CD4-positive, alpha-beta T cell treated with Interleukin-4 for 1 hour (primary cell): Measurements from ENCODE around the gene HYDIN.
"Not testable (repeated sequence)": the region's sequence is repeated elsewhere in the genome, so short reads cannot be mapped to it uniquely, and the experiment has no call there.

Experiments used
- DNase-seq, 2 donors: peaks; one replicate each; pipeline ENCODE4 v3.0.0-alpha.2; 2020 to 2022

Gene HYDIN

DNA sequence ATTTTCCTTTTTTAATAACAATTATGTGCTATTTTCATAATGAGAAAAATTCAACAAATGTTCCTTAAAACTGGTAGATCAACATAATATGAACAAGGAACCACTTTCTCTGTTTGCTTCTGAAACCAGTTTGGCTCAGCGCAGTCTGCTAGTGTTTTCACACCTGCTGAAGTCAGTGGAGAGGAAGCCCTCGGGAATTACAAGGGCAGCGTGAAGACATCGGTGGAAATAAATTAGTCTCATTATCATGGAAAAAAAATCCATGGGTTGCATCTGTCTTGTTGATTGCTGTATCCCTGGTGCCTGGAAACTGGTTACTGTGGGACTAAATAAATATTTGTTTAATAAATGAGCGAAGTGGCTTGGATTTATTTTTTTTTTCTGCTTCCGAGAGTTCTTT, 245.8 kb downstream of the HYDIN start:
- not testable (repeated sequence) for DNase-seq

DNA sequence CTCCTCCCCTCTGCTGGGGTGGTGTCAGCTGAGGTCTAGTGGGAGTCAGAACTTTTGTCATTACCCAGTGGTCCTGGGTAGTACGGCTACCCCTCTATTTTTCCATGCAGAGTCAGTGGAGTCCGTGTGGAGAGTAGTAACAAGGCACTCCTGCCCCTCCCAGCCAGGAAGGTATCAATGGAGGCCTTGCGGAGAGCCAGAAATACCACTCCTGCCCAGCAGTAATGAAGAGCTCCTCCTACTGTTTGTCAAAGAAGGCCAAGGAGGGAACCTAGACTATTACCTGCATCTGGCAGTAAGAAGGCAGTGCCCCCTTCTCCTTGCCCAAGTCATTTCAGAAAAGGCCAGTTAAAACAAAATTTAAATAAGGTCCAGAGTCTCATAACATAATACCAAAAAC, 262.2 kb downstream of the HYDIN start:
- DNase-seq = not testable (repeated sequence)

DNA sequence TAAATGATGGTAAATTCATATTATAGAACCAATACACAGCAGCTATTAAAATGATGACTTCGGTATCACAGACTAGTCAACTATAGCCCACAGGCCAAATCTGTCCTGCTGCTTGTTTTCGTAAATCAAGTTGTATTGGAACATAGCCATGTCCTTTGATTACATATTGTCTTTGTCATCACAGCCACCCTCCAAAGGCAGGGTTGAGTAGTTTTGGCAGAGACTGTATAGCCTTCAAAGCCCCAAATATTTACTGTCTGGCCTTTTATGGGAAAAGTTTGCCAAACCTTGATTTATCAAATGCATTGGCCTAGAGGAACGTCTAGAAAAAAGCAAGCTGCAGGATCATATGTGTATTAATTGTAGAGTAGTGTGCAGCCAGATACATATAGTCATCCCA, 270.4 kb downstream of the HYDIN start:
- not testable (repeated sequence) for DNase-seq

DNA sequence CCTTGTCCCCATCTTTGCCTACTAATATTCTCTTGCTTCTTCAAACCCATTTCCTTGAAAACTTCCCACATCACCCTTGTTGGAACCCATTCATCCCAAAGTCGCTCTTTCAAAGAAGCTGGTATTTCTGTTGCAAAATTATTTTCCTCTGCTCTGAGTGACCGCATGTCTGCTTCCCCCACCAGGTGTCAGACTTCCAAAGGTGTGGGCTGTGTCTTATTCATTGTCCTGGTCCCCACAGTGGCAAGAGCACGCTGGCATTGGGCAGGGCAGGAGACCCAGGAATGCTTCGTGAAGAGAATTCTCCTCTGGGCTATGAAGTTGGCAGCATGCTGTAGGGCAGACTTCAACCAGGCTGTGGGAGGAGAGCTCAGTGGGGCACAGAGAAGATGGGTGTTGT, 275.6 kb downstream of the HYDIN start:
- DNase-seq = not testable (repeated sequence)

DNA sequence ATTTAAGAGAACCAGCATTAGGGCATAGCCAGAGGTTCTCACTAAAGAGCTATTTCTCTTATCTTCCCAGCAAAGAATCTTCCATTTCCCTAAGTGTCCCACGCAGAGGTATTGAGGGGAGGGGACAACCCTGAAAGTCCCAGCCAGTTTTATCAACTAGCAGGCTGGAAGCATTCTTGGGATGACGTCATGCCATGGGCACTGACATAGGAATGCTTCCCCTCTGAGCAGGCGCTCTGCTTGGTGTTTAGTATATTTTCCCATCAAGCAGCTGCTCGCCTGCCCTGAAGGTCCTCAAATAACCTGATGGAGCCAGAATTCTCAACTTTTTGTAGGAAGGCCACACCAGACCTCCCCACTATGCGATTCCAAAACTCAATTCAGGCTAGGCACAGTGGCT, 276.7 kb downstream of the HYDIN start:
- DNase-seq = not testable (repeated sequence)

DNA sequence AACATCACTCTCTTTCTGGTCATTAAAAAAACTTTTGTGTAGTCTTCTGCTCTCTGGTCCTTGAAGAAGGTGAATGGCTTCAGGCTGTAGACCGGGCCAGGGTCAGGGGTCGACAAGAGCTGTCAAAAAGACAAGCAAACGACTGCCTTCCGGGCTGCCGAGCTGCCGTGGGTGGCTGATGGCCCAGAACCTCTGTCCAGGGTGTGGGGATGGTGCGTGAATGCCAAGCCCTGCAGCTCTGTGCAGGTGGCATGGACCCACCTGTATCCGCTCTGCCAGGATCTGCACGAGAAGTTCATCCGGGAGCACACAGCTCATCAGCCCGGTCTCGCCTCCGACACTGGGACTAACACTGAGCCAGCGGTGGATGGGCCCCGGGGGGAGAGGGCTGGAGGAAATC, 287.0 kb downstream of the HYDIN start:
- not testable (repeated sequence) for DNase-seq

DNA sequence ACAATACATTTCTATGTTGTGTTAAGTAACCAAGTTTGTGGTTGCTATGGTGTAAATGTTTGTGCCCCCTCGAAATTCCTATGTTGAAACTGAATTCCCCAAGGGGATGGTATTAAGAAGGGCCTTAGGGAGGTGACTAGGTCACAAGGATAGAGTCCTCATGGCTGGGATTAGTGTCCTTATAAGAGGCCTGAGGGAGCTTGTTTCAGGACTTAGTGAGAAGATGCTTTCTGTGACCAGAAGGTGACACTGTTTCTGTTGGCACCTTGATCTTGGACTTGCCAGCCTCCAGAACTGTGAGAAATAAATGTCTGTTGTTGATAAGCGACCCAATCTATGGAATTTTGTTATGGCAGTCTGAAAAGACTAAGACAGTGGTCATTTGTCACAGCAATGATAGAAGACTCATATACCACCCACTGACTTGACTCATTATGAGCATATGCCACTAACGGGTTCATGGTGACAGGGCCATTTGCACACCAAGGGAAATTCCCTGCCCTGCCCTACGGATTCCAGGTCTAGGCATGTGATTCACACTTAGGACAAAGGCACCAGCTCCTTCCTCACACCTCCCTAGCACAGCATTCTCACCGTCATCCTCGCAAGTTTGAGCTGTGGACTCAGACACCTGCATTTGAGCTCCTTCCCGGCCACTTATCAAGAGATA, 290.7 kb downstream of the HYDIN start:
- DNase-seq = not testable (repeated sequence)

DNA sequence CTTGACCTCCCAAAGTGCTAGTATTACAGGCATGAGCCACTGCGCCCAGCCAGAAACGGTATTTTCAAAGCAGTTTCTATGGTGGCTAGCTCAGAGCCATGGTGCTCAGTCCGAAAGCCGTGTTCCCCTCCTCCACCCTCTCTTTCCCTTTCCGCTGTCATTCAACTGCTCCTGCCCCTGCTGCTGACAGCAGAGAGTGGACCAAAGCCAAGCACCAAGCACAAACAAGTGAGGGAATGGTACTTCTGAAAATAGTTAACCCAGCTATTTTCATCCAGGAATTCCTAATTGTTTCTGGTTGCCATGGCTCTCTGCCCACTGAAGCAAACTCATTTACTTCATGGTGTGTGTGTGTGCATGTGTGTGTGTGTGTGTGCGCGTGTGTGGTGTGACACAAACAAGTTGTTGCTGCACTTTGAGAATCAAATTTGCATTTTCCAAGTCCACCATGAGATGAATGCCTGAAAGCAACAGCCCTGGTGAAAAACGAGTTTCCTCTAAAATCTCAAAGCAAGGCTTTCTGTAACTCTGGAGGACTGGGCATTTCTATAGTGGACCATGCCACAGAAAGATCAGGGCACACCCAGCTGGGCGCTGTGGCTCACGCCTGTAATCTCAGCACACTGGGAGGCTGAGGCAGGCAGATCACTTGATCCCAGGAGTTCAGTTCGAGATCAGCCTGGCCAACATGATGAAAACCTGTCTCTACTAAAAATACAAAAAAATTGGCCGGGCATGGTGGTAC, 293.6 kb downstream of the HYDIN start:
- DNase-seq = not testable (repeated sequence)

DNA sequence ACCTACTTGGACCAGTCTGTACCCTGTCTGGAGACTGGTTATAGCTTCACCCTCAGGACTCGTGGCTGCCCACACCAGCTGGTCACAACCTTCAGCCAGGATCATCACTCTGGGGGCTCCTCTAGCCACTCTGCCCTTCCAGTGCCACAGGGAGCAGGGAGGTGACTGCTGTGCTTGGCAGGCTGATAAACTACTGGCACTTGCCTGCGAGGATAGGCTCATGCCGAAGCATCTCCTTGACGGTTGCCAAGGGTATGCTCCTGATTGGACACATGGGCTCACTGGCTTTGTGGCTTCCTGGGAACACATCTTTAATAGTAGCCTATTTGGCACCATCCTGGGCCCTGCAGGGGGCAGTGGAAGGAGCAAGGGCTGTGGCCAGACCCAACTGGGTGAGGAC, 295.2 kb downstream of the HYDIN start:
- not testable (repeated sequence) for DNase-seq

DNA sequence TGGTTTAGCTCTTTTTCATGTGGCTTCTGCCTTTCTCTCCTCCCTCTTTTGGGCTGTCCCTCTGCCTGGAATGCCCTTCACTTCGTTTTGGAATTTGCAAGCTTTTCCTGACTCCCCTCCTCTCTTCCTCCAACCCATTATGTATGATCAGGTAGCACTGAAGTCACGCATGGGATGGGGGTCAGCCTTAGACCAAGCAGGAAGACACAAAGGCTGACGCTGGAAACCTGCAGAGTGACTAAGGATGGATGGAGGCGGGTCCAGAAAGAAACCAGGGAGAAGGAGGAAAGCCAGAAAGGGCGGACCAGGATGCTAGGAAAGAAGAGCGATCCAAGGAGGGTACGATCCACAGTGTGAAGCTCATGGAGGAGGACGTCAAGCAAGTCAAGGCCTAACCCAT, 296.8 kb downstream of the HYDIN start:
- not testable (repeated sequence) for DNase-seq

DNA sequence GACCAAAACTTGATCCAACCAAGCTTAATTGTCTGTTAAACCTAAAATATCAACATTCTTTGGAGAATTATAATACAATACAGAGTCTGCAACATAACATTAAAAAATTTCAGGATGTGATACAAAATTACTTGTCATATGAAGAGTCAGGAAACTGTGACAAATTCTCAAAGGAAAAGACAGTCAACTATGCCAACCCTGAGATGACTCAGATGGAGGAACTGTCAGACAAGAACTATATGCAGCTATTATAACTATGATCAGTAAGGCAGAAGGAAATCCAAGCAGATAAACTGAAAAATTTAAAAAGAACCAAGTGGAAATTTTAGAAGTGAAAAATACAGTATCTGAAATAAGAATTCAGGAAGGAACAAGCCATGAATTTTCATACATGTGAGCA, 299.8 kb downstream of the HYDIN start:
- DNase-seq = not testable (repeated sequence)

DNA sequence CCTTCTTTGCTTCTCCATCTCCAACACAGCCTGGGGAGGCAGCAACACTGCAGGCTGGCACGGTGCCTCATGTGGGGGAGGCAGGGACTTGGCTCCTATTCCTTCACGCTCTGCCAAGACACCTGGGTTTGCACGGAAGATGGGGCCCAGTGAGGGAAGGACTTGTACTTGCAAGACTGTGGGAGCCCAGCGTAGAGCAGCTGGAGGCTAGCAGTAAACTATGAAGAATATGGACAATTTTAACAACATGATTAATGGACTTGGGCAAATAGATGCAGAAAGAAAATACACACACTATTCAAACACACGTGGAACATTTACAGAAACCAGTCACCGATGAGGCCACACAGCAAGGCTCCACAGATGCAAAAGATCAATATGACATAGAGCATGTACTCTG, 308.4 kb downstream of the HYDIN start:
- DNase-seq = not testable (repeated sequence)

DNA sequence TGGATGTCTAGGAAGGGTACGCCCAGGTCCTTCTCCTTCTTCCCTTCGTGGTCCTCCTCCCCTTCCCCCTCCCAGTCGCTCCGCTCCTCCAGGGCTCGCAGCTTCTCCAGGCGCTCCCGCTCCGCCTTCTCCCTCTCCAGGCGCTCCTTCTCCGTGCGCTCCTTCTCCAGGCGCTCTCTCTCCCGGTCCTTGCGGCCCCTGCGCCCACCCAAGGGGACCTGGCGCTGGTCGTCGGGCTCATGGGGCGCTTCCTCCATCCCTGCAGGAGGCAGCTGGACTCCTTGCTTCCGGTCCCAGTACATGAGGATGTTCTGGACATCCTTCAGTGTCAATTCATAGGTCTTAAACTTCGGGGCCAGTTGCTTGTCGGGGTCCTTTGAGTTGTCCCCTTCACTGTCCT, 309.9 kb downstream of the HYDIN start:
- not testable (repeated sequence) for DNase-seq

DNA sequence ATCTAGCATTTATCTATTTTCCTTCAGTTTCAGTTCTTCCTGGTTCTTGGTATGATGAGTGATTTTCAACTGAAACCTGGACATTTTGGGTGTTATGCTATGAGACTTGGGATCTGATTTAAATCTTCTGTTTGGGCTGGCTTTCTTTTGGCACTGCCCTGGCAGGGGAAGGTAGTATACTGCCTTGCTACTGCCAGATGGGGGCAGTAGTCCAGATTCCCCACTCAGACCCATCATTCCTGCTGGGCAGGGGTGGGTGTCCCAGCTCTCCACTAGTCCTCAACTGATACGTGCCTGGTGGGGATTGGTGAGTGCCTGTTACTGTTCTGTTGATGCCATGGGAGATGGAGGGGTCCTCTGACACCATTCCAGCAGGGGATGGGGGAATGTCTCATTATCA, 342.3 kb downstream of the HYDIN start:
- not testable (repeated sequence) for DNase-seq

DNA sequence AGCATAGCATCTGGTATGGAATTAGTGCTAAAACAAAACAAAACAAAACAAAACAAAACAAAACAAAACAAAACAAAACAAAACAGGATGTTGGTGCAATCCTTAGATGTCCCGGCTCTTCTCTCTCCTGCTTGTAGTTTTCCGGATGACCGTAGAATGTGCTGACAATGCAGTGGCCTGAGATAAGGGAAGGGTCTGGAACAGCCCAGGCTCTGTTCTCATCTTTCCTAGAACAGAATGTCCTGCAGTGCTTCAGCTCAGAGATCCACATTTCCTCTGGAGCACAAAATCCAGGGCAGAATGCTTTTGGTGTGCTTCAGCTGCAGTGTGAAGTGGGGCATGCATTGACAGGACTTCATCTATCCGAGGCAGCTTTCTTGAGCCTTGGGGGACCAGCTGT, 345.9 kb downstream of the HYDIN start:
- not testable (repeated sequence) for DNase-seq

DNA sequence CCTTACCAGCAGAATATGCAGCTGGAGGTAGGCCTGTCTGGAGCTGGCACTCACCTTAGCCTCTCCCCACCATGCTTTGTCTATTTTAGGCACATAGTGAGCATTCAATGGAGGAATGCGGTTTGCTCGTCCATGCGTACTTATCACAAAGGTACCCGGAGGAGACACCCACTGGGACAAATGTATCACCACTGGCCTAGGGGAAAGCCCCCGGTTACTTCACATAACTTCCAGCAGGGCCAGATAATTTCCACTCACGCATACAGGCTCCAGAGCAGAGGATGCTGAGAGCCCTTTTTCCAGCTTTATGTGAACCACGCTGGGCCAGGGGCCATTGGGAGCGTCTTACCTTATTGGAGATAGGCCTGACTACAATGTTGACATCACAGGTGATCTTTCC, 348.2 kb downstream of the HYDIN start:
- not testable (repeated sequence) for DNase-seq

DNA sequence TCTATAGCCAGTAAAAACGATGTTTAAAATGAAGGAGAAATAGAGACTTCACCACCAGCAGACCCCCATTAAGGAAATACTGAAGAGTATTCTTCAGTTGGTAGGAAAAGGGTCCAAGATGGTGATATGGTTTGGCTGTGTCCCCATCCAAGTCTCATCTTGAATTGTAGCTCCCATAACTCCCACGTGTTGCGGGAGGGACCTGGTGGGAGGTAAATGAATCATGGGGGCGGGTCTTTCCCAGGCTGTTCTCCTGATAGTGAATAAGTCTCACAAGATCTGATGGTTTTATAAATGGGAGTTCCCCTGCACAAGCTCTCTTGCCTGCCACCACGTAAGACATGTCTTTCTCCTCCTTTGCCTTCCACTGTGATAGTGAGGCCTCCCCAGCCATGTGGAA, 352.6 kb downstream of the HYDIN start:
- not testable (repeated sequence) for DNase-seq

DNA sequence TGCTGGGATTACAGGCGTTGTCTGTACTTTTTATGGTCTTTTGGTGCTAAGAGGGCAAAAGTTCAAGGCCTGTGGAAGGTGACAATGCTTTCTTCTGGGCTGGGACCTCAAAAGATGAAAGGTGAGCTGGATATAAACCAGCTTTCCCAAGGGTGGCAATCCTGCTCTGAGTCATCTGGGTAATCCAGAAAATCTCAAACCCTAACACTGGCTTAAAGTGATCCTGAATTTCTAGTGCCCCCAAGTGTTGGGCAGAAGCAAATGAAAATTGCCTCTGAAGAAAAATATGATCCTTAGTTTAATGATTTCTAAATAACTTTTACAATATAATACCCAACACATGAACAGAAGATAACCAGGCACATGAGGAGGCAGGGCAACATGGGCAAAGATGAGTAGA, 354.1 kb downstream of the HYDIN start:
- not testable (repeated sequence) for DNase-seq

DNA sequence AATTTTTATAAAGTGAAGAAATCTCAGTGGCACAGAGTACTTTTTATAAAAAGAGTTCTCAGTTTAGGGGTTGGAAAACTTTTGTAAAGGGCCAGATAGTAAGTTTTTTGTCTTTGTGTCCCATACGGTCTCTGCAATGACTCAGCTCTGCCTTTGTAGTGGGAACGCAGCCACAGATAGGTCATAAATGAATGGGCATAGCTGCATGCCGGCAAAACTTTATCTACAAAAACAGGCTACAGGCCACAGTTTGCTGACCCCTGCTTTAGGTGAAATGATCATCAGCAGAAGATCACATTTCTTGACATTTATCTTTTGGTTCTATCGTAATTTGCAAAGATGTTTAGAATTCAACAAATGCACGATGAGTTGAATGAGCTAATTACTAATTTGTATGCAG, 365.8 kb downstream of the HYDIN start:
- not testable (repeated sequence) for DNase-seq

DNA sequence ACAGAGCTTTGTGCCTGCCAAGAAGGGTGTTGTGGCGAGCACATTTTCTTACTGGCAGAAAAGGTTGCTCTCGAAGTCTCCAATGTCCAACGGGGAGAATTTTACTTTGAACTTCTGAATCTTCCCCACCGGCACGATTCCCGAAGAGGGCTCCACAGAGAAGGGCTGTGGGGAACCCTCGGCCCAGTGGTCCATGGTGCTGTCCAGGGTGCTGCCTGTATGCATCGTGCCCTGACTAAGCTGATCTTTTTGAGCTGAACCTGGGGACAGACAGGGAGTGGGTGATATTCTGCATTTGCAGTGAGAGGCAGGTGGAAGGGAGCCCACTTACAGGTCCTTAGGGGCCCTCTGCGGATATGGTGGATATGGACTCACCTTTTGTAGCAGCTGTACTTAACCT, 368.5 kb downstream of the HYDIN start:
- DNase-seq = not testable (repeated sequence)

DNA sequence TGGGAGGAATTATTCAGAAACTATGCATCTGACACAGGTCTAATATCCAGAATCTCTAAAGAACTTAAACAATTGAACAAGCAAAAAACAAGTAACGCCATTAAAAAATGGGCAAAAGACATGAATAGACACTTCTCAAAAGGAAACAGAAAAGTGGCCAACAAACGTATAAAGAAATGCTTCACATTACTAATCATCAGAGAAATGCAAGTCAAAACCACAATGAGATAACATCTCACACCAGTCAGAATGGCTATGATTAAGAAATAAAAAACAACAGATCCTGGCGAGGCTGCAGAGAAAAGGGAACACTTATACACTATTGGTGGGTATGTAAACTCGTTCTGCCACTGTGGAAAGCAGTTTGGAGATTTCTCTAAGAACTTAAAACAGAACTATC, 379.2 kb downstream of the HYDIN start:
- not testable (repeated sequence) for DNase-seq

DNA sequence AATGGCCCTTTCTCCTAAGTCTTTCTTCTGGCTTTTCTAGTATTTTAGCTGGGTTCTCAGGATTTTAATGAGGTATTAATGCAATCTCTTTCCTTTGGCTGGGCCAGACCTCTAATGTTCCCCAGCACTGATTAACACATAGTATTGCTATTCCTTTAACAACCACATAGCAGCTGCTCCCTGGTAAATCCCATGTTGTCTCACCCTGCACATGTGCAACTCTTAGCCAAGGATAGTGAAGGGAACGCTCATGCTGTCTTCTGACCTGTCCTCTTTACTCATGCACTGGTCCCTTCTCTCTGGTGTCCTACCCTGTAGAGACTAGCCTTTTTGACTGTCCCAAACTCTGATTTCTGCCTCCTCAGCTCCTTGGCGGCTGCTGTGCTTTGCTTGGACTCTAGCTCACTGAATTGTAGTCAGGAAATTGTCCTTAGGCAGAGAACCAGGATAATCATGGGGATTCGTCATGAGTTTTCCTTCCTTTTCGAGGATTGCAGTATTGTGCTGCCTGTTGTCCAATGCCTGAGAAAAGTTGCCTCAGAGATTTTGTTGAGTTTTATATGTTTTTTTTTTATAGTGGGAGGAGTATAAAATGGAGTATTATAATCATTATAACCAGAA, 406.9 kb downstream of the HYDIN start:
- DNase-seq = not testable (repeated sequence)

DNA sequence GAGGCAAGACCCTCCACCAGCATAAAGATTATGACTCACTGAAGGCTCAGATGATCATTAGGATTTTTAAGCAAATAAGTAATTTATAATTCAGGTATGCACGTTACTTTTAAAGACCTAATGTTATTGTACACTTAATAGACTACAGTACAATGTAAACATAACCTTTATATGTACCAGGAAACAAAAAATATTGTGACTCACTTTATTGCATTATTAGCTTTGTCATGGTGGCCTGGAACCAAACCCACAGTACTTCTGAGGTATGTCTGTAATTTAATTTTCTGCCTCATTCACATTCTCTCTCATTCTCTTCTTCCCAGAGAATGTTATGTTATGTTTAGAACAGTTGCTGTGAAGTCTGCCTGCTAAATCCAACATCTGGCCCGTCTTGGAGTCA, 407.8 kb downstream of the HYDIN start:
- not testable (repeated sequence) for DNase-seq

DNA sequence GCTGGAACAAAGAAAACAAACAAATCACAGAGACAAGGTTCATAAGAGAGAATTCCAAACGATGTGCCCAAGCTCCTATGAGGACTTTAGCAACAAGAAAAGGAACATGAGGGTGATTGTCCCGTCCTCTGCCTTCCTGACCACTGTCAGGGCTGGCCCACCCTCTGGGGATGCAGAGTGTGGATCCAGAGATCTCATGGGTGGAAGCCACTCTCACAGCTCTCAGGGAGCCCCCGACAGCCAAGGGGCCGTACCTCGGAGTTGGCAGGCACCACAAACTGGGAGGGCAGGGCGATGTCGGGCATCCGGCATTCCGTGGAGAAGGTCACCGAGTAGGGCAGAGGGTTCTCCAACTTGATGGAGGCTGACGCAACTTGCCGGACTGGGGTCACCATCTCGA, 412.4 kb downstream of the HYDIN start:
- not testable (repeated sequence) for DNase-seq
